Measurements from ENCODE around the gene BIRC7. TPM values are rescaled to one million over a fixed set of nuclear protein-coding genes. Genes with fewer than 3 reads are reported as not detected.

The BIRC7 gene
- total RNA-seq, 1 experiment from 2014 or later: 0.17 TPM

GRCh38 chr20:63241272-63241671 lies 5.6 kb downstream of the BIRC7 start:
- CTCF ChIA-PET: interaction anchor here (1.5 to 2.8 kb wide), 2 partner anchors 10 to 18 kb away, joined by 5 to 19 read pairs; no protein-coding TSS in a partner anchor
- no peaks in the 10 kb centered on the region for H3K36me3 Mint-ChIP-seq
- H3K27me3 Mint-ChIP-seq (ENCODE audit: low read depth): no peaks in the 10 kb centered on the region; the same call in 1 of the 2 replicates
- ATAC-seq (no peak), DNase-seq (ENCODE audit: low spot score) (no peak)
- no peaks in the 10 kb centered on the region for H3K9me3 Mint-ChIP-seq
- H3K27ac Mint-ChIP-seq: no peak overlapping the region
- POLR2A ChIA-PET: interaction anchor here (0.7 to 1.2 kb wide), 2 partner anchors 11 to 140 kb away, joined by 3 read pairs; no protein-coding TSS in a partner anchor
- TF ChIP-seq, protein P1, sequence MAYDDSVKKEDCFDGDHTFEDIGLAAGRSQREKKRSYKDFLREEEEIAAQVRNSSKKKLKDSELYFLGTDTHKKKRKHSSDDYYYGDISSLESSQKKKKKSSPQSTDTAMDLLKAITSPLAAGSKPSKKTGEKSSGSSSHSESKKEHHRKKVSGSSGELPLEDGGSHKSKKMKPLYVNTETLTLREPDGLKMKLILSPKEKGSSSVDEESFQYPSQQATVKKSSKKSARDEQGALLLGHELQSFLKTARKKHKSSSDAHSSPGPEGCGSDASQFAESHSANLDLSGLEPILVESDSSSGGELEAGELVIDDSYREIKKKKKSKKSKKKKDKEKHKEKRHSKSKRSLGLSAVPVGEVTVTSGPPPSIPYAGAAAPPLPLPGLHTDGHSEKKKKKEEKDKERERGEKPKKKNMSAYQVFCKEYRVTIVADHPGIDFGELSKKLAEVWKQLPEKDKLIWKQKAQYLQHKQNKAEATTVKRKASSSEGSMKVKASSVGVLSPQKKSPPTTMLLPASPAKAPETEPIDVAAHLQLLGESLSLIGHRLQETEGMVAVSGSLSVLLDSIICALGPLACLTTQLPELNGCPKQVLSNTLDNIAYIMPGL (CRISPR knock-in tag; IDR thresholded peaks at IDR 0.05): no peak
- no peak for TF ChIP-seq EMX1 (CRISPR knock-in tag; IDR thresholded peaks at IDR 0.05)
- TF ChIP-seq, protein P2, sequence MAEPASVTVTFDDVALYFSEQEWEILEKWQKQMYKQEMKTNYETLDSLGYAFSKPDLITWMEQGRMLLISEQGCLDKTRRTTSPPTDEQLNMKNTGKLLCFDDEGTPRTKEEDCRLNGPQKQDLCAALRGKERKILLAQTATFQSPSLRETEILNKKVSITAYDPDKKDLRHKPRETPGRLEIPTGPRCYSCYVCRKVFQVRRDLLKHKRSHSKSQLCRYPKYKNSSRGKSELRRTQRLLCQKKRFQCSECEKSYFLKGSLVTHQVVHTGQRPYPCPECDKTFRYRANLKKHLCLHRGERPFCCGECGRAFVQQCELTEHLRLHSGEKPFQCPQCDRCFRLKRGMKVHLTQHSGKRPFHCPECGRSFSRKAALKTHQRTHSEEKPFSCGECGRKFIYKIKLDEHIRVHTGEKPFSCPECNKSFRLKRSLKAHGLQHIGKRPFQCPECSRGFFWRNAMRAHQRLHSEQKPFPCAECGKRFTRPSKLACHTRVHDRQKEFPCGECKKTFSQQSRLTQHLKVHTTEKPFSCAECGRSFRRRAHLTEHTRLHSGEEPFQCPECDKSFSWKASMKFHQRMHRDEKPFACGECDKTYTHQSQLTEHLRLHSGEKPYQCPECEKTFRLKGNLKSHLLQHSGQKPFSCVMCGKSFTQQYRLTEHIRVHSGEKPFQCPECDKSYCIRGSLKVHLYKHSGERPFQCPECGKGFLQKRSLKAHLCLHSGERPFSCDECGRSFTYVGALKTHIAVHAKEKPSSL (CRISPR knock-in tag; conservative IDR thresholded peaks at IDR 0.05): no peak
- no peak for TF ChIP-seq RELA (CRISPR knock-in tag; IDR thresholded peaks at IDR 0.05; ENCODE audit: borderline replicate concordance)
- no peak for TF ChIP-seq MLX (CRISPR knock-in tag; IDR thresholded peaks at IDR 0.05)
- no peak for TF ChIP-seq E2F4 (CRISPR knock-in tag; IDR thresholded peaks at IDR 0.05; ENCODE audit: borderline replicate concordance, low read depth)
- TF ChIP-seq RORB (CRISPR knock-in tag; IDR thresholded peaks at IDR 0.05): no peak
- no peak for TF ChIP-seq ZNF219 (CRISPR knock-in tag; IDR thresholded peaks at IDR 0.05; ENCODE audit: borderline replicate concordance)
- TF ChIP-seq JUN (CRISPR knock-in tag; IDR thresholded peaks at IDR 0.05): no peak
- TF ChIP-seq CREB1 (CRISPR knock-in tag; IDR thresholded peaks at IDR 0.05): no peak
- no peak for TF ChIP-seq SP1 (CRISPR knock-in tag; conservative IDR thresholded peaks at IDR 0.05)
- TF ChIP-seq MYBL2 (CRISPR knock-in tag; IDR thresholded peaks at IDR 0.05): no peak
- no peak for TF ChIP-seq ELF4 (CRISPR knock-in tag; IDR thresholded peaks at IDR 0.05; ENCODE audit: low read depth)
- no peak for TF ChIP-seq CTCF (IDR thresholded peaks at IDR 0.05)
- no peak for TF ChIP-seq TEAD1 (CRISPR knock-in tag; IDR thresholded peaks at IDR 0.05)
- no peak overlapping the region for H3K4me3 Mint-ChIP-seq
- H3K4me1 Mint-ChIP-seq: no peaks in the 10 kb centered on the region

GRCh38 chr20:63242736-63243135 lies 7.0 kb downstream of the BIRC7 start:
- no peaks in the 10 kb centered on the region for H3K9me3 Mint-ChIP-seq
- ChIA-PET CTCF (interaction anchor here (1.0 to 2.8 kb wide), 4 partner anchors 12 to 140 kb away, joined by 3 to 19 read pairs (median 6); no protein-coding TSS in a partner anchor), POLR2A (no interaction called here)
- no peak for ATAC-seq
- no peaks in the 10 kb centered on the region; the same call in 1 of the 2 replicates for H3K4me1 Mint-ChIP-seq
- H3K27me3 Mint-ChIP-seq (ENCODE audit: low read depth): no peaks in the 10 kb centered on the region; the same call in 1 of the 2 replicates
- no peak overlapping the region for H3K27ac Mint-ChIP-seq
- no peak overlapping the region for H3K4me3 Mint-ChIP-seq
- DNase-seq (ENCODE audit: low spot score): no peak
- no peaks in the 10 kb centered on the region for H3K36me3 Mint-ChIP-seq
- TF ChIP-seq CBFB (CRISPR knock-in tag; IDR thresholded peaks at IDR 0.05; ENCODE audit: low read depth): no peak
- no peak for TF ChIP-seq AR (CRISPR knock-in tag; IDR thresholded peaks at IDR 0.05)
- no peak for TF ChIP-seq SMAD3 (CRISPR knock-in tag; IDR thresholded peaks at IDR 0.05; ENCODE audit: borderline replicate concordance)
- TF ChIP-seq, protein P3, sequence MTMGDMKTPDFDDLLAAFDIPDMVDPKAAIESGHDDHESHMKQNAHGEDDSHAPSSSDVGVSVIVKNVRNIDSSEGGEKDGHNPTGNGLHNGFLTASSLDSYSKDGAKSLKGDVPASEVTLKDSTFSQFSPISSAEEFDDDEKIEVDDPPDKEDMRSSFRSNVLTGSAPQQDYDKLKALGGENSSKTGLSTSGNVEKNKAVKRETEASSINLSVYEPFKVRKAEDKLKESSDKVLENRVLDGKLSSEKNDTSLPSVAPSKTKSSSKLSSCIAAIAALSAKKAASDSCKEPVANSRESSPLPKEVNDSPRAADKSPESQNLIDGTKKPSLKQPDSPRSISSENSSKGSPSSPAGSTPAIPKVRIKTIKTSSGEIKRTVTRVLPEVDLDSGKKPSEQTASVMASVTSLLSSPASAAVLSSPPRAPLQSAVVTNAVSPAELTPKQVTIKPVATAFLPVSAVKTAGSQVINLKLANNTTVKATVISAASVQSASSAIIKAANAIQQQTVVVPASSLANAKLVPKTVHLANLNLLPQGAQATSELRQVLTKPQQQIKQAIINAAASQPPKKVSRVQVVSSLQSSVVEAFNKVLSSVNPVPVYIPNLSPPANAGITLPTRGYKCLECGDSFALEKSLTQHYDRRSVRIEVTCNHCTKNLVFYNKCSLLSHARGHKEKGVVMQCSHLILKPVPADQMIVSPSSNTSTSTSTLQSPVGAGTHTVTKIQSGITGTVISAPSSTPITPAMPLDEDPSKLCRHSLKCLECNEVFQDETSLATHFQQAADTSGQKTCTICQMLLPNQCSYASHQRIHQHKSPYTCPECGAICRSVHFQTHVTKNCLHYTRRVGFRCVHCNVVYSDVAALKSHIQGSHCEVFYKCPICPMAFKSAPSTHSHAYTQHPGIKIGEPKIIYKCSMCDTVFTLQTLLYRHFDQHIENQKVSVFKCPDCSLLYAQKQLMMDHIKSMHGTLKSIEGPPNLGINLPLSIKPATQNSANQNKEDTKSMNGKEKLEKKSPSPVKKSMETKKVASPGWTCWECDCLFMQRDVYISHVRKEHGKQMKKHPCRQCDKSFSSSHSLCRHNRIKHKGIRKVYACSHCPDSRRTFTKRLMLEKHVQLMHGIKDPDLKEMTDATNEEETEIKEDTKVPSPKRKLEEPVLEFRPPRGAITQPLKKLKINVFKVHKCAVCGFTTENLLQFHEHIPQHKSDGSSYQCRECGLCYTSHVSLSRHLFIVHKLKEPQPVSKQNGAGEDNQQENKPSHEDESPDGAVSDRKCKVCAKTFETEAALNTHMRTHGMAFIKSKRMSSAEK (CRISPR knock-in tag; IDR thresholded peaks at IDR 0.05; ENCODE audit: borderline replicate concordance): no peak
- no peak for TF ChIP-seq ZNF423 (CRISPR knock-in tag; IDR thresholded peaks at IDR 0.05)
- no peak for TF ChIP-seq ZNF671 (CRISPR knock-in tag; IDR thresholded peaks at IDR 0.05)

All from WTC11 (cell line).